SH-SY5Y (cell line): ENCODE results near the gene PXYLP1.

ENCODE experiments used
- GATA2 ChIP-seq: IDR thresholded peaks from 2 replicates; pipeline ENCODE4 v1.6.1; 2011; ENCODE audit warnings: mild to moderate bottlenecking, low read depth, low read length
- GATA3 ChIP-seq: IDR thresholded peaks from 2 replicates; pipeline ENCODE4 v1.6.1; 2011; ENCODE audit warnings: low read depth, mild to moderate bottlenecking, low read length, moderate library complexity

GRCh38 chr3:141249041-141249440 lies 17.4 kb downstream of the PXYLP1 start:
- no peak for TF ChIP-seq GATA2
- no peak for TF ChIP-seq GATA3
